Measurements from ENCODE around the gene NHLRC1.

The NHLRC1 gene

DNA sequence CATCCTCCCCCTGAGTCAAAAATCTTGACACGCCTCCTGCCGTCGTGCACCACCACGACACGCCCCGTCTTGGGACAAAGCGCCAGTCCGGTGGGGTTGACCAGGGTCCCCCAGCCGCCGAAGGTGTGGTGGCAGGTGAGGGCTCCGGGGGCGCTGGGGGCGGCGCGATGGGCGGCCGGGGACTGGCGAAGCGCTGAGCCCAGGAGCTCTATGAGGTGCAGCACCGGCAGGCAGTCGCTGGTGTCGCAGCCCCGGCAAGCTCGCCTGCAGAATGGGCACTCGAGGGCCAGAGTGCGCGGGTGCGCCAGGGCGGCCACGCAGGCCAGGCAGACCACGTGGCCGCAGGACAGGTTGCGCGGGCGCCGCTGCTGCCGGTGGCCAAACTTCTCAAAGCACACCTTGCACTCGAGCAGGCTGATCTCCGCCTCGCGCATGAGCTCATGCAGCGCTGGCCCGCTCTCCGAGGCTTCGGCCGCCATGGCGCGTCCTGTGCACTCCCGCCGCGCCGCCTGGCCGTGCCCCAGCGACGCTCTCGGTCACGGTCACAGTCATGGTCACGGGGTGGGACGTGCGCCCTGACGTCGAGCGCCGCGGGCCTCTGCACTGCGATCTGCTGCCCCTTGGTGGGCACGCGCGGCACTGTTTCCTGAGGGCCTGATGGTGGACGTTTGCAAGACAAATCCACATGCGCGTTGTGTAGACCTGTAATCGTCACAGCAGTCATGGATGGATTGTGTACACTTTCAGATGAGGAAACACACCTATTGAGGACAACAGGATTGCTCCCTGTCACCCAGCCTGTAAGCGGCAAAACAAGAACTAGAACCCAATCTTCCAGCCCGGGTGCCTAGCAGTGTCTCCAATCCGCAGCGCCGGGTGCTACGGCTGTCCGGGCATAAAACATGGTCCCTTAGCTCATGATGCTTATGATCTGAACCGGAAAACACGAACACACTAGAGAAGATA, at the start of gene NHLRC1:
NHLRC1 (minus strand) TSS at position 550 of the 966 bp plus-strand sequence; CDS start at position 479, 71 bp downstream.
- no peaks in the 10 kb centered on the region for H4K20me1 ChIP-seq
- no peak within 1 kb of the TSS for H3K4me2 ChIP-seq
- no peak within 1 kb of the TSS for H3K9ac ChIP-seq
- no peaks in the 10 kb centered on the region for H3K36me3 ChIP-seq
- H3K27me3 ChIP-seq, result no peaks in the 10 kb centered on the region
- TF ChIP-seq Cebpa-rat (IDR thresholded peaks at IDR 0.05), result no peak
- H3K4me1 ChIP-seq, result no peaks in the 10 kb centered on the region
- H3K4me3 ChIP-seq, result no peak within 1 kb of the TSS
- peaks cover 8 to 16% (median 13%) of the 10 kb centered on the region in 11 experiments; a peak in 21 of 22 replicates for H3K9me3 ChIP-seq (replicated peaks in 1 of 11)
- H3K27ac ChIP-seq, result no peak within 1 kb of the TSS

DNA sequence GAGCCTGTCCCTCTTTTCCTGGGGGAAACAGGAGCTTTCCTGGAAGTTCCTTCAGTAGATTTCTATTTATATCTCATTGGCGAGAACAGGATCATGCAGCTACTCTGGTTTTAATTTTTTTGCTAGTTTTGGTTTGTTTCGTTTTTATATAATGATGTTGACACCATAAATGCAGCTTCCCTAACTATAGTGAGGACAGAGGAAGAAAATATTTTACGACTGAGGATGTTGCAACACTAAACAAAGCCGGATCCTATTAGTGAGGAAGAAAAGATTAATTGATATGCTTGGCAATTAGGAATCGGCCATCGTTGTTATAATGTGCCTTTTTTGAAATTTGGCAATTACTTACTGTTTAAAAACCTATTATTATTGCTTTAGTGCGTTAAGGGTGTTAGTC, 49.4 kb upstream of the NHLRC1 start:
- Histone ChIP-seq H3K4me1 (peaks cover 0 to 2% (median 0%) of the 10 kb centered on the region in 10 experiments; a peak in 4 of 20 replicates), H3K4me3 (no peak overlapping the region), H3K4me2 (no peak overlapping the region), H4K20me1 (no peaks in the 10 kb centered on the region), H3K27ac (no peak overlapping the region), H3K27me3 (no peaks in the 10 kb centered on the region), H3K36me3 (peaks cover 66 to 97% (median 88%) of the 10 kb centered on the region in 11 experiments), H3K9ac (no peak overlapping the region), H3K9me3 (replicated peaks in 1 of 11) (peaks cover 18 to 41% (median 37%) of the 10 kb centered on the region in 11 experiments)
- no peak for TF ChIP-seq Cebpa-rat (IDR thresholded peaks at IDR 0.05)

DNA sequence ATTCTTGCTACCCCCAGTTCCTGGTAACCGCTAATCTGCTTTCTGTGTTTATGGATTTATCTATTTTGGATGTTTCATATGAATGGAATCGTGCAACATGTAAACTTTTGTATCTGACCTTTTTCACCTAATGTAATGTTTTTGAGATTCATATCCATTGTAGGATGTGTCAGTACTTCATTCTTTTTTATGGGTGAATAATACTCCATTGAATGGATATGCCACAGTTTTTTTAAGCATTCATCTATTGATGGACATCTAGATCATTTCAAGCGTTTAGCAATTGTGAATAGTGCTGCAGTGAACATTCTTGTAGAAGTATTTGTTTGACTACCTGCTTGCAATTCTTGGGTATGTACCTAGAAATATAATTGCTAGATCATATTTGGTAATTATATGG, 45.8 kb upstream of the NHLRC1 start:
- Histone ChIP-seq H3K4me1 (peaks cover 0 to 4% (median 0%) of the 10 kb centered on the region in 10 experiments; a peak in 1 of 20 replicates), H3K4me2 (no peak overlapping the region), H3K36me3 (peaks cover 78 to 98% (median 94%) of the 10 kb centered on the region in 11 experiments), H3K27me3 (no peaks in the 10 kb centered on the region), H3K9ac (no peak overlapping the region), H4K20me1 (no peaks in the 10 kb centered on the region), H3K9me3 (replicated peaks in 1 of 11) (peaks cover 12 to 24% (median 20%) of the 10 kb centered on the region in 11 experiments), H3K4me3 (no peak overlapping the region), H3K27ac (no peak overlapping the region)
- TF ChIP-seq Cebpa-rat (IDR thresholded peaks at IDR 0.05), result no peak

DNA sequence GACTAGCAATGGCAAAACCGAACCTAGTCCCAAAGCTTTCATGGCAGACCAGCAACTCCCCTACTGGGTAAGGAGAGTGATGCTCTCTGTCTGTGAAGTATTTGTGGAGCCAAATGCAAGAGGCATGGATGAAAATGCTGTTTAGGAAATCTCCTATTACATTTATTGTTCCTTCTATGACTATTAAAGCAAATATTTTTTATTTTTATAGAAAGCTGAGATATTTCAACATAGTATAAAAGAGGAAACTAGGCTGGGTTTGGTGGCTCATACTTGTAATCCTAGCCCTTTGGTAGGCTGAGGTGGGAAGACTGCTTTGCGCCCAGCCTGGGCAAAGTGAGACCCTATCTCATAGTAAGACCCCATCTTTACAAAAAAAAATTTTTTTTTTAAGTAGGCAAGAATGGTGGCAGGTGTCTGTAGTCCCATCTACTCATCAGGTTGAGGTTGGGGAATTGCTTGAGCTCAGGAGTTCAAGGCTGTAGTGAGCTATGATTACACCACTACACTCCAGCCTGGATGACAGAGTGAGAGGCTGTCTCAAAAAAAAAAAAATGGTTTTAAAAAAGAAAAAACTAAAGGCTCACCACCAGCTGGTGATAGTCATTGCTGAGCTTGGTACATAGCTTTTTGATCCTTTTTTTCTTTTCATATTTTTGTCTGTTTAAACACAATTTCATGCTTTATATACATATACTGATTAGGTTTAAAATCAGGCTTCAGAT, 44.0 kb upstream of the NHLRC1 start:
- TF ChIP-seq Cebpa-rat (IDR thresholded peaks at IDR 0.05), result no peak
- no peak overlapping the region for H3K4me3 ChIP-seq
- no peaks in the 10 kb centered on the region for H4K20me1 ChIP-seq
- peaks cover 83 to 100% (median 95%) of the 10 kb centered on the region in 11 experiments for H3K36me3 ChIP-seq
- no peak overlapping the region for H3K27ac ChIP-seq
- no peak overlapping the region; a peak in 1 of 22 replicates for H3K4me2 ChIP-seq
- peaks cover 12 to 24% (median 20%) of the 10 kb centered on the region in 11 experiments for H3K9me3 ChIP-seq (replicated peaks in 1 of 11)
- no peaks in the 10 kb centered on the region for H3K27me3 ChIP-seq
- no peak overlapping the region for H3K9ac ChIP-seq
- H3K4me1 ChIP-seq, result peaks cover 0 to 14% (median 4%) of the 10 kb centered on the region in 10 experiments; a peak in 13 of 20 replicates

DNA sequence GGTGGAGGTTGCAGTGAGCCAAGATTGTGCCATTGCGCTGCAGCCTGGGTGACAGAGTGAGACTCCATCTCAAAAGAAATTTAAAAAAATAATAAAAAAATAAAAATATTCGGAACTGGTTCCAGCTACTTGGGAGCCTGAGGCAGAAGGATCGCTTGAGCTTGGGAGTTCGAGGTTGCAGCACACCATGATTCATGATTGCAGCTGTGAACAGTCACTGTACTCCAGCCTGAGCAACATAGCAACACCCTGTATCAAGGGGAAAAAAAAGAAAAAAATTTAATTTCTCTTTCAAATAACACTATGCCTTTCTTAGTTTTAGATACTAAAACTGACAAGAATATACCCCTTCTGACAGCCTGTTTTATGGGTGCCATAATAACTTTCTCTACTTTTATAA, 43.3 kb upstream of the NHLRC1 start:
- Histone ChIP-seq H3K4me2 (no peak overlapping the region), H3K9ac (no peak overlapping the region), H3K4me1 (peaks cover 0 to 21% (median 11%) of the 10 kb centered on the region in 10 experiments; a peak in 13 of 20 replicates), H3K36me3 (peaks cover 83 to 100% (median 96%) of the 10 kb centered on the region in 11 experiments), H3K27ac (no peak overlapping the region), H3K27me3 (no peaks in the 10 kb centered on the region), H4K20me1 (no peaks in the 10 kb centered on the region), H3K4me3 (no peak overlapping the region), H3K9me3 (replicated peaks in 1 of 11) (peaks cover 12 to 24% (median 20%) of the 10 kb centered on the region in 11 experiments)
- TF ChIP-seq Cebpa-rat (IDR thresholded peaks at IDR 0.05), result no peak

DNA sequence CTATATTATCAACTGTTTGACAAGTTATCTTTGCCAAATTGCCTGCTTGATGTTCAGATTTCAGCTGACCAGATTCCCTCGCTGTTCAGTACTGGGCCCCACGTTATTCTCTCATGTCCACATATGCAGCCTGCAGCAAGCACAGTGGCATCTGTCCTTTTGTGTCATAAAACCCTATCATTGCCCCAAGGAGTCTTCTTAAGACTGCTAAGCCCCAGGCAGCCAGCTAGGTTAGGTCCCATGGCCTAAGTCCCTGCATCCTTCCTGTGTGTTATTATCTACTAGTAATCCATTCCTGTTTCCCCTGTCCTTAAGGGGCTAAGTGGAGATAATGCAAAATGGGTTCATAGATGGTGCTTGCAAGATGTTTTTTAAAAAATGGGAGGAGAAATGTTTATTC, 39.9 kb upstream of the NHLRC1 start:
- TF ChIP-seq Cebpa-rat (IDR thresholded peaks at IDR 0.05), result no peak
- peaks cover 0 to 8% (median 4%) of the 10 kb centered on the region in 11 experiments; a peak in 18 of 22 replicates for H3K9me3 ChIP-seq (replicated peaks in 1 of 11)
- H3K27me3 ChIP-seq, result no peaks in the 10 kb centered on the region
- H3K36me3 ChIP-seq, result peaks cover 70 to 83% (median 79%) of the 10 kb centered on the region in 11 experiments
- H4K20me1 ChIP-seq, result no peaks in the 10 kb centered on the region
- peak overlapping the region in 6 of 11 experiments; percentile 14 to 80 (median 69); a peak in 7 of 22 replicates for H3K27ac ChIP-seq
- no peak overlapping the region for H3K4me2 ChIP-seq
- H3K9ac ChIP-seq, result no peak overlapping the region
- no peak overlapping the region for H3K4me3 ChIP-seq
- peaks cover 0 to 40% (median 20%) of the 10 kb centered on the region in 10 experiments; a peak in 15 of 20 replicates for H3K4me1 ChIP-seq

DNA sequence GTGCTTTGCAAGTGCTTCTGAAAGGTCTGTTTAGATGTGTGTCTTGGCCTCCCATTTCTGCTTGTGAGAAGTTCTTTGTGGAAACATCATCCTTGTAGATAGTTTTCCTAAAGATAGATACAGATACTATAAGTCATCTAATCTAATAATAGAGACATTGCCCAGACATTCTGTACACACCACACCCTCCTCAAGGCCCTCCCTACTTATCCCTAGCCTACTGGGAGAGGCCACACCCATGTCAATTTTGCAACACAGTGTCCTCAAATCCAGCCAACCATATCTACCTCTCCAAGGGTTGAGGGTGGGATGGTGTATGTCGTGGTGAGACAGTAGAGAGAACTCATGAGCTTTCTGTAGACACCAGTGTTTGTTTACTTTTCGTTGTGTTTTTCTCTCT, 39.0 kb upstream of the NHLRC1 start:
- Histone ChIP-seq H3K4me1 (peaks cover 3 to 43% (median 24%) of the 10 kb centered on the region in 10 experiments), H3K27ac (peak overlapping the region in 10 of 11 experiments; percentile 1 to 80 (median 50); a peak in 13 of 22 replicates), H3K4me2 (peak overlapping the region in 9 of 11 experiments; percentile 4 to 70 (median 46); a peak in 13 of 22 replicates), H3K36me3 (peaks cover 60 to 74% (median 69%) of the 10 kb centered on the region in 11 experiments), H3K27me3 (no peaks in the 10 kb centered on the region), H3K9me3 (replicated peaks in 1 of 11) (no peaks in the 10 kb centered on the region), H3K4me3 (no peak overlapping the region), H4K20me1 (no peaks in the 10 kb centered on the region; a peak in 1 of 22 replicates), H3K9ac (peak overlapping the region in 5 of 11 experiments; percentile 33 to 59 (median 47); a peak in 8 of 22 replicates)
- TF ChIP-seq Cebpa-rat (IDR thresholded peaks at IDR 0.05), result no peak; a peak in 1 of 22 replicates

DNA sequence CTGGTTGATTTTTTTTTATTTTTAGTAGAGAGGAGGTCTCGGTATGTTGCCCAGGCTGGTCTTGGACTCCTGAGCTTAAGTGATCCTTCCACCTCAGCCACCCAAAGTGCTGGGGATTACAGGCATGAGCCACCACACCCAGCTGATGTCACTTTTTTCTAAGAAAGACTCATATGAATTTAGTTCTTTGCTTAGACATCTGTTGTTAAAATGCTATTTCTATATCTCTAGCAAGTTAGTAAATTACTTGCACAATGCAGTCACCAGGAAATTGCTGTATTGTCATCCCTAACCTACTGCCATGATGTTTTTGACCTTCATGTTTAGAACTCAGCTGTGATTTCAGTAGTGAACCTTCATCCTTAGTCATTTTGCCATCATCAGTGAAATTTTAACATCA, 38.4 kb upstream of the NHLRC1 start:
- no peak for TF ChIP-seq Cebpa-rat (IDR thresholded peaks at IDR 0.05)
- no peak overlapping the region for H3K4me3 ChIP-seq
- no peaks in the 10 kb centered on the region; a peak in 1 of 22 replicates for H4K20me1 ChIP-seq
- peak overlapping the region in 5 of 11 experiments; percentile 33 to 59 (median 47); a peak in 9 of 22 replicates for H3K9ac ChIP-seq
- H3K27me3 ChIP-seq, result no peaks in the 10 kb centered on the region
- H3K4me2 ChIP-seq, result peak overlapping the region in 9 of 11 experiments; percentile 4 to 70 (median 46); a peak in 13 of 22 replicates
- H3K27ac ChIP-seq, result peak overlapping the region in 10 of 11 experiments; percentile 1 to 80 (median 50); a peak in 13 of 22 replicates
- H3K36me3 ChIP-seq, result peaks cover 55 to 68% (median 64%) of the 10 kb centered on the region in 11 experiments
- H3K4me1 ChIP-seq, result peaks cover 8 to 48% (median 29%) of the 10 kb centered on the region in 10 experiments
- no peaks in the 10 kb centered on the region for H3K9me3 ChIP-seq (replicated peaks in 1 of 11)

All from BLaER1 treated with 17β-estradiol and CSF1 and Interleukin-3, amounts not matched to agents 10 nM and 100 nM (cell line).